ENCODE data around the gene CADPS.

GRCh38 chr3:62538691-62539356 lies 336.4 kb downstream of the CADPS start:
- TF ChIP-seq TAF1 (IDR thresholded peaks at IDR 0.05; ENCODE audit: low read depth): no peak
- TF ChIP-seq REST (IDR thresholded peaks at IDR 0.05; ENCODE audit: borderline replicate concordance): no peak
- TF ChIP-seq, protein P1, sequence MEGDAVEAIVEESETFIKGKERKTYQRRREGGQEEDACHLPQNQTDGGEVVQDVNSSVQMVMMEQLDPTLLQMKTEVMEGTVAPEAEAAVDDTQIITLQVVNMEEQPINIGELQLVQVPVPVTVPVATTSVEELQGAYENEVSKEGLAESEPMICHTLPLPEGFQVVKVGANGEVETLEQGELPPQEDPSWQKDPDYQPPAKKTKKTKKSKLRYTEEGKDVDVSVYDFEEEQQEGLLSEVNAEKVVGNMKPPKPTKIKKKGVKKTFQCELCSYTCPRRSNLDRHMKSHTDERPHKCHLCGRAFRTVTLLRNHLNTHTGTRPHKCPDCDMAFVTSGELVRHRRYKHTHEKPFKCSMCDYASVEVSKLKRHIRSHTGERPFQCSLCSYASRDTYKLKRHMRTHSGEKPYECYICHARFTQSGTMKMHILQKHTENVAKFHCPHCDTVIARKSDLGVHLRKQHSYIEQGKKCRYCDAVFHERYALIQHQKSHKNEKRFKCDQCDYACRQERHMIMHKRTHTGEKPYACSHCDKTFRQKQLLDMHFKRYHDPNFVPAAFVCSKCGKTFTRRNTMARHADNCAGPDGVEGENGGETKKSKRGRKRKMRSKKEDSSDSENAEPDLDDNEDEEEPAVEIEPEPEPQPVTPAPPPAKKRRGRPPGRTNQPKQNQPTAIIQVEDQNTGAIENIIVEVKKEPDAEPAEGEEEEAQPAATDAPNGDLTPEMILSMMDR (IDR thresholded peaks at IDR 0.05; ENCODE audit: poor library complexity, severe bottlenecking): no peak
- TF ChIP-seq POLR2AphosphoS5 (IDR thresholded peaks at IDR 0.05): no peak
- TF ChIP-seq SMC3 (conservative IDR thresholded peaks at IDR 0.05; ENCODE audit: poor library complexity): no peak
- no peak for TF ChIP-seq MXI1 (conservative IDR thresholded peaks at IDR 0.05; ENCODE audit: poor library complexity, severe bottlenecking)
- no peak for TF ChIP-seq EZH2 (IDR thresholded peaks at IDR 0.05; ENCODE audit: borderline replicate concordance, insufficient read depth, low read length, poor library complexity, severe bottlenecking)
- no peak for TF ChIP-seq EP300 (conservative IDR thresholded peaks at IDR 0.05; ENCODE audit: poor library complexity, severe bottlenecking)

Data from neural cell (in vitro differentiated cells).